Stimulated activated memory B cell treated with anti-CD40 and anti-IgM and Interleukin-4, amounts not matched to agents 10 μg/mL and 1 μg/mL and 100 μg/mL, for 72 hours (primary cell): ENCODE measurements around the gene CNGA3.

ENCODE experiments used
- ATAC-seq: fragments of 150-1000 bp; cut with Tn5 transposase; 2 replicates; pipeline ENCODE4 v1.10.0; 2021
- H3K27ac Mint-ChIP-seq: one replicate; pipeline ENCODE4 v1.8.0; 2022; ENCODE audit warnings: mild to moderate bottlenecking, mixed read lengths
- H3K27me3 Mint-ChIP-seq: one replicate; pipeline ENCODE4 v1.8.0; 2022; ENCODE audit warnings: mixed read lengths
- H3K36me3 Mint-ChIP-seq: one replicate; pipeline ENCODE4 v1.8.0; 2022; ENCODE audit warnings: mixed read lengths
- H3K4me1 Mint-ChIP-seq: one replicate; pipeline ENCODE4 v1.8.0; 2022; ENCODE audit warnings: mixed read lengths
- H3K4me3 Mint-ChIP-seq: one replicate; pipeline ENCODE4 v1.8.0; 2022; ENCODE audit warnings: mild to moderate bottlenecking, moderate library complexity, mixed read lengths
- H3K9me3 Mint-ChIP-seq: one replicate; pipeline ENCODE4 v1.8.0; 2022; ENCODE audit warnings: mixed read lengths

The CNGA3 gene

DNA sequence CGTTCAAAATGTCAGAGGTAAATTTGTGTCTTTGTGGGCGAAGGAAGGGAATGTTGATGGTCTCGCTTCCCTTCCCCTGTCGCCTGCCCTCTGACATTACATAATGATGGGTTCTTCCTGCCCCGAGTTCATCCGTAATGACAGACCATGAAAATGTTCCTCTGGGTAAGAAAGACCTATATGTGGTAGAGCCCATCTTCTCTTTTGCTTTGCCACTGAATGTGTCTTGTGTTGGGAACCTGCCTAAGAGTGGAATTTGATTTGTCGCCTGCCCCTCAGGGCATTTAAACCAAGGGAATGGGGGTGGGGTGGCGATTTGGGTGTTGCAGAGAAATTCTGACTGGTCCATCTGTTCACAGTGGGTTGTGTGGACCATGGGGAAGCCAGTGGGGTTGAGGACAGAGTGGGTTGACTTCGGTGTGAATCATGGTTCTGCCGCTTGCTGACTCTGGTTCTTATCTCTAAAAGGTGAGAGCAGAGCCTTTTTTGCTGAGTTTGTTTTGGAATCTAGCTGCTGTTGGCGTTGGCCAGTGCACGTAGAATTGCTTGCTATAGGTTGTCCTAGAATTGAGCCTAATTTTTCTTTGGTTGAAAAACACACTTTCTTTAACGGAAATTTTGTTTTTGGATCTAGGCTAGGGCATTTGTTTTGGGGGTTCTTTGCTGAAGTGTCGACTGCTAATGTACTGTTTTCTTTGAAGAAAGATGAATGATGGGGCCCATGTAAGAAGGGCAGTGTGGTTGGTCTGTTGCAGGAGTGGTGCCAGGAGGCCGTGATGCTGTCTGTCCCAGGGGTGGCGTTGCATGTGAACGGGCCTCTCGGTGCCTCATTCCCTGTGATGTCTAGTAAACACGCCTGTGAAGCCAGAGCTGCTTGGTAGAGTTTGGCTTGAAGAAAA is 99.7 kb downstream of the CNGA3 start:
- no peak for ATAC-seq
- H3K27me3 Mint-ChIP-seq, result no peaks in the 10 kb centered on the region

DNA sequence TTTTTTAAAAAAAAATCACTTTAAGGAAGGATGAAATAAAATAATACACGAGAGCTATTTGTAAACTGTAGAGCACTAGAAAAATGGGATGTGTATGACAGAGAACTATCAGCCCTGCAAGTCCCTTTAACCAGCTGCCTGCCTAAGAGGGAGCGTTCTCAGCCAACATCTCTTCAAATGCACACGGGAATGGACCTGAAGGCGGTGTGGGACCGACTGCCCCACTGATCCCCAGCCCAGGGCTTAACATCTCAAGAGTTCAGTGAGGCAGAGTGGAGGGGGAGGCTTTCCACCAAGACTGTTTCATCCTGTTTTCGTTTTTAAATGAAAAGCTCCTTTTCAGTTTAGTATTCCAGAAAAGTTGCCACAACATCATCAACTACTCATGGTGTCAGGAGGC is 100.6 kb downstream of the CNGA3 start:
- Mint-ChIP-seq H3K9me3 (no peaks in the 10 kb centered on the region), H3K4me1 (peaks cover 35% of the 10 kb centered on the region)

More for the DNA sequence above, 99.7 kb downstream of the CNGA3 start:
- Mint-ChIP-seq H3K9me3 (no peaks in the 10 kb centered on the region), H3K4me1 (peaks cover 34% of the 10 kb centered on the region), H3K36me3 (no peaks in the 10 kb centered on the region), H3K4me3 (peak overlapping the region; percentile 90), H3K27ac (peak overlapping the region; percentile 89)

More for the DNA sequence above, 100.6 kb downstream of the CNGA3 start:
- H3K27ac Mint-ChIP-seq, result no peak overlapping the region
- no peak overlapping the region for H3K4me3 Mint-ChIP-seq
- H3K27me3 Mint-ChIP-seq, result no peaks in the 10 kb centered on the region
- no peak for ATAC-seq
- H3K36me3 Mint-ChIP-seq, result no peaks in the 10 kb centered on the region
